ENCODE measurements around the gene CRAMP1. TPM values are rescaled to one million over a fixed set of nuclear protein-coding genes. Genes with fewer than 3 reads are reported as not detected.

The CRAMP1 gene
- total RNA-seq, 1 experiment from 2014 or later, result 33.0 TPM

GRCh38 chr16:1656808-1657617, 44.9 kb downstream of the CRAMP1 start:
- Histone ChIP-seq H3K4me1 (ENCODE audit: insufficient read depth, low read length, poor library complexity, severe bottlenecking) (no peaks in the 10 kb centered on the region), H3K4me3 (ENCODE audit: low read depth, low read length, poor library complexity, severe bottlenecking) (no peak overlapping the region), H3K36me3 (ENCODE audit: insufficient read depth, low read length, poor library complexity, severe bottlenecking) (peaks cover 48% of the 10 kb centered on the region), H3K9me3 (ENCODE audit: low read depth, low read length, poor library complexity, severe bottlenecking) (no peaks in the 10 kb centered on the region), H3K27ac (ENCODE audit: low read depth, low read length, poor library complexity, severe bottlenecking) (no peak overlapping the region), H3K27me3 (replicated peaks; ENCODE audit: insufficient read depth, low read depth, low read length, poor library complexity) (no peaks in the 10 kb centered on the region)
- CTCF ChIA-PET, result no interaction called here
- POLR2A ChIA-PET (ENCODE audit: low non-redundant PET), result no interaction called here
- no TSS peak for BruUV-seq (replicated peaks)
- no peak for DNase-seq (ENCODE audit: low spot score)
- intact Hi-C loops (cut with micrococcal nuclease; ENCODE audit: unreplicated experiment), result no loop called here
- no peak for TF ChIP-seq EZH2 (IDR thresholded peaks at IDR 0.05; ENCODE audit: borderline replicate concordance, low read depth, low read length, poor library complexity, severe bottlenecking)
- TF ChIP-seq CTCF (conservative IDR thresholded peaks at IDR 0.05; ENCODE audit: low read depth, low read length), result no peak

- ChIA-PET CTCF (no interaction called here), POLR2A (ENCODE audit: low non-redundant PET) (no interaction called here)
- DNase-seq (ENCODE audit: low spot score), result no peak
- Histone ChIP-seq H3K27me3 (replicated peaks; ENCODE audit: insufficient read depth, low read depth, low read length, poor library complexity) (no peaks in the 10 kb centered on the region), H3K4me3 (ENCODE audit: low read depth, low read length, poor library complexity, severe bottlenecking) (no peak overlapping the region), H3K4me1 (ENCODE audit: insufficient read depth, low read length, poor library complexity, severe bottlenecking) (no peaks in the 10 kb centered on the region), H3K36me3 (ENCODE audit: insufficient read depth, low read length, poor library complexity, severe bottlenecking) (peaks cover 50% of the 10 kb centered on the region), H3K9me3 (ENCODE audit: low read depth, low read length, poor library complexity, severe bottlenecking) (no peaks in the 10 kb centered on the region), H3K27ac (ENCODE audit: low read depth, low read length, poor library complexity, severe bottlenecking) (no peak overlapping the region)
- TF ChIP-seq CTCF (conservative IDR thresholded peaks at IDR 0.05; ENCODE audit: low read depth, low read length) (no peak), EZH2 (IDR thresholded peaks at IDR 0.05; ENCODE audit: borderline replicate concordance, low read depth, low read length, poor library complexity, severe bottlenecking) (no peak)
- no TSS peak for BruUV-seq (replicated peaks)
- intact Hi-C loops (cut with micrococcal nuclease; ENCODE audit: unreplicated experiment), result no loop called here
Observed at GRCh38 chr16:1657841-1658240, 45.7 kb downstream of the CRAMP1 start.

- TF ChIP-seq EZH2 (IDR thresholded peaks at IDR 0.05; ENCODE audit: borderline replicate concordance, low read depth, low read length, poor library complexity, severe bottlenecking) (no peak), CTCF (conservative IDR thresholded peaks at IDR 0.05; ENCODE audit: low read depth, low read length) (no peak)
- Histone ChIP-seq H3K27ac (ENCODE audit: low read depth, low read length, poor library complexity, severe bottlenecking) (no peak overlapping the region), H3K9me3 (ENCODE audit: low read depth, low read length, poor library complexity, severe bottlenecking) (no peaks in the 10 kb centered on the region), H3K4me1 (ENCODE audit: insufficient read depth, low read length, poor library complexity, severe bottlenecking) (no peaks in the 10 kb centered on the region), H3K27me3 (replicated peaks; ENCODE audit: insufficient read depth, low read depth, low read length, poor library complexity) (no peaks in the 10 kb centered on the region), H3K36me3 (ENCODE audit: insufficient read depth, low read length, poor library complexity, severe bottlenecking) (peaks cover 55% of the 10 kb centered on the region), H3K4me3 (ENCODE audit: low read depth, low read length, poor library complexity, severe bottlenecking) (no peak overlapping the region)
- POLR2A ChIA-PET (ENCODE audit: low non-redundant PET), result no interaction called here
- BruUV-seq (replicated peaks), result no TSS peak
- intact Hi-C loops (cut with micrococcal nuclease; ENCODE audit: unreplicated experiment), result no loop called here
- DNase-seq (ENCODE audit: low spot score), result no peak
- CTCF ChIA-PET, result no interaction called here
Observed at GRCh38 chr16:1659031-1659430, 46.9 kb downstream of the CRAMP1 start.

Data from A673 (cell line).